ENCODE measurements around the gene RBM33. TPM values are rescaled to one million over a fixed set of nuclear protein-coding genes. Genes with fewer than 3 reads are reported as not detected.

RBM33 gene
- total and polyA plus RNA-seq, 2 donors = 23.5 to 58.5 TPM

GRCh38 chr7:155738104-155738503 is 93.6 kb downstream of the RBM33 start:
- no peak for DNase-seq (ENCODE audit: low read depth in 6 of 9, low spot score in 9 of 9)
- WGBS = 95% methylated on average over 10 of the region's 10 CpGs
- H3K4me3 ChIP-seq (ENCODE audit: low read length in 2 of 2) = no peak overlapping the region
- H3K4me1 ChIP-seq (ENCODE audit: control insufficient read depth in 2 of 2, insufficient read depth in 2 of 2, low read length in 2 of 2) = peaks cover 36 to 50% of the 10 kb centered on the region in 2 donors
- no peak overlapping the region for H3K27ac ChIP-seq (ENCODE audit: low read depth in 1 of 2, low read length in 1 of 2)
- H3K36me3 ChIP-seq (ENCODE audit: control insufficient read depth in 2 of 2, insufficient read depth in 2 of 2, low read length in 1 of 2) = peaks cover 24 to 46% of the 10 kb centered on the region in 2 donors
- no peaks in the 10 kb centered on the region for H3K27me3 ChIP-seq (ENCODE audit: control insufficient read depth in 2 of 2, insufficient read depth in 1 of 2, low read length in 1 of 2)
- H3K9me3 ChIP-seq (ENCODE audit: control insufficient read depth in 2 of 2, insufficient read depth in 1 of 2, low read length in 1 of 2) = no peaks in the 10 kb centered on the region

GRCh38 chr7:155738652-155739537 is 94.4 kb downstream of the RBM33 start:
- peak in 8 of 9 donors; percentile 70 to 96 (median 88) for DNase-seq (ENCODE audit: low read depth in 6 of 9, low spot score in 9 of 9)
- Histone ChIP-seq H3K27me3 (ENCODE audit: control insufficient read depth in 2 of 2, insufficient read depth in 1 of 2, low read length in 1 of 2) (no peaks in the 10 kb centered on the region), H3K27ac (ENCODE audit: low read depth in 1 of 2, low read length in 1 of 2) (peak overlapping the region in 1 of 2 donors; percentile 98), H3K4me1 (ENCODE audit: control insufficient read depth in 2 of 2, insufficient read depth in 2 of 2, low read length in 2 of 2) (peaks cover 36 to 50% of the 10 kb centered on the region in 2 donors), H3K9me3 (ENCODE audit: control insufficient read depth in 2 of 2, insufficient read depth in 1 of 2, low read length in 1 of 2) (no peaks in the 10 kb centered on the region), H3K36me3 (ENCODE audit: control insufficient read depth in 2 of 2, insufficient read depth in 2 of 2, low read length in 1 of 2) (peaks cover 30 to 49% of the 10 kb centered on the region in 2 donors), H3K4me3 (ENCODE audit: low read length in 2 of 2) (peak overlapping the region; percentile 35 to 41)
- WGBS = 43% methylated on average over 13 of the region's 13 CpGs

GRCh38 chr7:155739538-155740143 is 95.2 kb downstream of the RBM33 start:
- WGBS = 11% methylated on average over 19 of the region's 19 CpGs
- no peaks in the 10 kb centered on the region for H3K9me3 ChIP-seq (ENCODE audit: control insufficient read depth in 2 of 2, insufficient read depth in 1 of 2, low read length in 1 of 2)
- peak overlapping the region; percentile 75 to 98 for H3K27ac ChIP-seq (ENCODE audit: low read depth in 1 of 2, low read length in 1 of 2)
- DNase-seq (ENCODE audit: low read depth in 6 of 9, low spot score in 9 of 9) = peak in 3 of 9 donors; percentile 58 to 72 (median 59)
- H3K36me3 ChIP-seq (ENCODE audit: control insufficient read depth in 2 of 2, insufficient read depth in 2 of 2, low read length in 1 of 2) = peaks cover 31 to 51% of the 10 kb centered on the region in 2 donors
- H3K27me3 ChIP-seq (ENCODE audit: control insufficient read depth in 2 of 2, insufficient read depth in 1 of 2, low read length in 1 of 2) = no peaks in the 10 kb centered on the region
- H3K4me1 ChIP-seq (ENCODE audit: control insufficient read depth in 2 of 2, insufficient read depth in 2 of 2, low read length in 2 of 2) = peaks cover 36 to 52% of the 10 kb centered on the region in 2 donors
- H3K4me3 ChIP-seq (ENCODE audit: low read length in 2 of 2) = peak overlapping the region; percentile 35 to 41

- Histone ChIP-seq H3K27ac (ENCODE audit: low read depth in 1 of 2, low read length in 1 of 2) (peak overlapping the region in 1 of 2 donors; percentile 98), H3K4me1 (ENCODE audit: control insufficient read depth in 2 of 2, insufficient read depth in 2 of 2, low read length in 2 of 2) (peaks cover 37 to 62% of the 10 kb centered on the region in 2 donors), H3K4me3 (ENCODE audit: low read length in 2 of 2) (peak overlapping the region; percentile 40 to 41), H3K9me3 (ENCODE audit: control insufficient read depth in 2 of 2, insufficient read depth in 1 of 2, low read length in 1 of 2) (no peaks in the 10 kb centered on the region), H3K27me3 (ENCODE audit: control insufficient read depth in 2 of 2, insufficient read depth in 1 of 2, low read length in 1 of 2) (no peaks in the 10 kb centered on the region), H3K36me3 (ENCODE audit: control insufficient read depth in 2 of 2, insufficient read depth in 2 of 2, low read length in 1 of 2) (peaks cover 39 to 58% of the 10 kb centered on the region in 2 donors)
- 15% methylated on average over 8 of the region's 8 CpGs for WGBS
- DNase-seq (ENCODE audit: low read depth in 6 of 9, low spot score in 9 of 9) = peak in 2 of 9 donors; percentile 38 to 74
Observed at GRCh38 chr7:155741082-155741481, 96.6 kb downstream of the RBM33 start.

GRCh38 chr7:155741805-155742204 is 97.3 kb downstream of the RBM33 start:
- Histone ChIP-seq H3K27me3 (ENCODE audit: control insufficient read depth in 2 of 2, insufficient read depth in 1 of 2, low read length in 1 of 2) (no peaks in the 10 kb centered on the region), H3K9me3 (ENCODE audit: control insufficient read depth in 2 of 2, insufficient read depth in 1 of 2, low read length in 1 of 2) (no peaks in the 10 kb centered on the region), H3K4me1 (ENCODE audit: control insufficient read depth in 2 of 2, insufficient read depth in 2 of 2, low read length in 2 of 2) (peaks cover 38 to 65% of the 10 kb centered on the region in 2 donors), H3K4me3 (ENCODE audit: low read length in 2 of 2) (peak overlapping the region; percentile 40 to 41), H3K27ac (ENCODE audit: low read depth in 1 of 2, low read length in 1 of 2) (peak overlapping the region in 1 of 2 donors; percentile 98), H3K36me3 (ENCODE audit: control insufficient read depth in 2 of 2, insufficient read depth in 2 of 2, low read length in 1 of 2) (peaks cover 39 to 65% of the 10 kb centered on the region in 2 donors)
- 96% methylated on average over 16 of the region's 16 CpGs for WGBS
- DNase-seq (ENCODE audit: low read depth in 6 of 9, low spot score in 9 of 9) = peak in 1 of 9 donors; percentile 58

GRCh38 chr7:155743177-155743576 is 98.7 kb downstream of the RBM33 start:
- Histone ChIP-seq H3K27me3 (ENCODE audit: control insufficient read depth in 2 of 2, insufficient read depth in 1 of 2, low read length in 1 of 2) (no peaks in the 10 kb centered on the region), H3K4me1 (ENCODE audit: control insufficient read depth in 2 of 2, insufficient read depth in 2 of 2, low read length in 2 of 2) (peaks cover 38 to 63% of the 10 kb centered on the region in 2 donors), H3K9me3 (ENCODE audit: control insufficient read depth in 2 of 2, insufficient read depth in 1 of 2, low read length in 1 of 2) (no peaks in the 10 kb centered on the region), H3K4me3 (ENCODE audit: low read length in 2 of 2) (peak overlapping the region in 1 of 2 donors; percentile 11), H3K36me3 (ENCODE audit: control insufficient read depth in 2 of 2, insufficient read depth in 2 of 2, low read length in 1 of 2) (peaks cover 27 to 67% of the 10 kb centered on the region in 2 donors), H3K27ac (ENCODE audit: low read depth in 1 of 2, low read length in 1 of 2) (peak overlapping the region in 1 of 2 donors; percentile 98)
- no peak for DNase-seq (ENCODE audit: low read depth in 6 of 9, low spot score in 9 of 9)
- WGBS = 77% methylated on average over 4 of the region's 4 CpGs

GRCh38 chr7:155744971-155745683 is 100.7 kb downstream of the RBM33 start:
- peaks cover 47 to 72% of the 10 kb centered on the region in 2 donors for H3K4me1 ChIP-seq (ENCODE audit: control insufficient read depth in 2 of 2, insufficient read depth in 2 of 2, low read length in 2 of 2)
- peak overlapping the region; percentile 44 to 45 for H3K4me3 ChIP-seq (ENCODE audit: low read length in 2 of 2)
- WGBS = 29% methylated on average over 17 of the region's 17 CpGs
- peak in 6 of 9 donors; percentile 71 to 90 (median 78) for DNase-seq (ENCODE audit: low read depth in 6 of 9, low spot score in 9 of 9)
- peak overlapping the region; percentile 92 to 98 for H3K27ac ChIP-seq (ENCODE audit: low read depth in 1 of 2, low read length in 1 of 2)
- H3K27me3 ChIP-seq (ENCODE audit: control insufficient read depth in 2 of 2, insufficient read depth in 1 of 2, low read length in 1 of 2) = no peaks in the 10 kb centered on the region
- H3K9me3 ChIP-seq (ENCODE audit: control insufficient read depth in 2 of 2, insufficient read depth in 1 of 2, low read length in 1 of 2) = no peaks in the 10 kb centered on the region
- H3K36me3 ChIP-seq (ENCODE audit: control insufficient read depth in 2 of 2, insufficient read depth in 2 of 2, low read length in 1 of 2) = peaks cover 25 to 73% of the 10 kb centered on the region in 2 donors

- H3K4me3 ChIP-seq (ENCODE audit: low read length in 2 of 2) = peak overlapping the region; percentile 44 to 45
- 50% methylated on average over 9 of the region's 9 CpGs for WGBS
- H3K9me3 ChIP-seq (ENCODE audit: control insufficient read depth in 2 of 2, insufficient read depth in 1 of 2, low read length in 1 of 2) = no peaks in the 10 kb centered on the region
- peak in 1 of 9 donors; percentile 72 for DNase-seq (ENCODE audit: low read depth in 6 of 9, low spot score in 9 of 9)
- H3K27me3 ChIP-seq (ENCODE audit: control insufficient read depth in 2 of 2, insufficient read depth in 1 of 2, low read length in 1 of 2) = no peaks in the 10 kb centered on the region
- peaks cover 43 to 70% of the 10 kb centered on the region in 2 donors for H3K4me1 ChIP-seq (ENCODE audit: control insufficient read depth in 2 of 2, insufficient read depth in 2 of 2, low read length in 2 of 2)
- H3K36me3 ChIP-seq (ENCODE audit: control insufficient read depth in 2 of 2, insufficient read depth in 2 of 2, low read length in 1 of 2) = peaks cover 25 to 67% of the 10 kb centered on the region in 2 donors
- peak overlapping the region; percentile 77 to 98 for H3K27ac ChIP-seq (ENCODE audit: low read depth in 1 of 2, low read length in 1 of 2)
Observed at GRCh38 chr7:155745737-155746136, 101.3 kb downstream of the RBM33 start.
